ENCODE measurements around the gene ARHGEF4. TPM values are rescaled to one million over a fixed set of nuclear protein-coding genes. Genes with fewer than 3 reads are reported as not detected.

The ARHGEF4 gene
- total RNA-seq, 1 donor from 2014 or later, result 2.6 TPM

- DNase-seq (ENCODE audit: extremely low spot score, unreplicated experiment), result no peak
These were observed 208.0 kb downstream of the ARHGEF4 start for GRCh38 chr2:131044757-131045150.

GRCh38 chr2:131045286-131046027 is 208.7 kb downstream of the ARHGEF4 start:
- TF ChIP-seq CTCF (IDR thresholded peaks at IDR 0.05), result no peak
- no peak overlapping the region for H3K4me3 Mint-ChIP-seq (ENCODE audit: unreplicated experiment)
- H3K27me3 Mint-ChIP-seq (ENCODE audit: unreplicated experiment), result no peaks in the 10 kb centered on the region
- peak; percentile 69 for DNase-seq (ENCODE audit: extremely low spot score, unreplicated experiment)
- H3K4me1 Mint-ChIP-seq (ENCODE audit: unreplicated experiment), result no peaks in the 10 kb centered on the region
- no peak overlapping the region for H3K27ac Mint-ChIP-seq (ENCODE audit: unreplicated experiment)
- H3K9me3 Mint-ChIP-seq (ENCODE audit: unreplicated experiment), result no peaks in the 10 kb centered on the region
- peaks cover 30% of the 10 kb centered on the region for H3K36me3 Mint-ChIP-seq (ENCODE audit: unreplicated experiment)

More at GRCh38 chr2:131044757-131045150, 208.0 kb downstream of the ARHGEF4 start:
- Mint-ChIP-seq H3K27me3 (ENCODE audit: unreplicated experiment) (no peaks in the 10 kb centered on the region), H3K36me3 (ENCODE audit: unreplicated experiment) (peaks cover 24% of the 10 kb centered on the region), H3K4me3 (ENCODE audit: unreplicated experiment) (no peak overlapping the region), H3K9me3 (ENCODE audit: unreplicated experiment) (no peaks in the 10 kb centered on the region), H3K4me1 (ENCODE audit: unreplicated experiment) (no peaks in the 10 kb centered on the region), H3K27ac (ENCODE audit: unreplicated experiment) (no peak overlapping the region)
- TF ChIP-seq CTCF (IDR thresholded peaks at IDR 0.05), result no peak

DNA sequence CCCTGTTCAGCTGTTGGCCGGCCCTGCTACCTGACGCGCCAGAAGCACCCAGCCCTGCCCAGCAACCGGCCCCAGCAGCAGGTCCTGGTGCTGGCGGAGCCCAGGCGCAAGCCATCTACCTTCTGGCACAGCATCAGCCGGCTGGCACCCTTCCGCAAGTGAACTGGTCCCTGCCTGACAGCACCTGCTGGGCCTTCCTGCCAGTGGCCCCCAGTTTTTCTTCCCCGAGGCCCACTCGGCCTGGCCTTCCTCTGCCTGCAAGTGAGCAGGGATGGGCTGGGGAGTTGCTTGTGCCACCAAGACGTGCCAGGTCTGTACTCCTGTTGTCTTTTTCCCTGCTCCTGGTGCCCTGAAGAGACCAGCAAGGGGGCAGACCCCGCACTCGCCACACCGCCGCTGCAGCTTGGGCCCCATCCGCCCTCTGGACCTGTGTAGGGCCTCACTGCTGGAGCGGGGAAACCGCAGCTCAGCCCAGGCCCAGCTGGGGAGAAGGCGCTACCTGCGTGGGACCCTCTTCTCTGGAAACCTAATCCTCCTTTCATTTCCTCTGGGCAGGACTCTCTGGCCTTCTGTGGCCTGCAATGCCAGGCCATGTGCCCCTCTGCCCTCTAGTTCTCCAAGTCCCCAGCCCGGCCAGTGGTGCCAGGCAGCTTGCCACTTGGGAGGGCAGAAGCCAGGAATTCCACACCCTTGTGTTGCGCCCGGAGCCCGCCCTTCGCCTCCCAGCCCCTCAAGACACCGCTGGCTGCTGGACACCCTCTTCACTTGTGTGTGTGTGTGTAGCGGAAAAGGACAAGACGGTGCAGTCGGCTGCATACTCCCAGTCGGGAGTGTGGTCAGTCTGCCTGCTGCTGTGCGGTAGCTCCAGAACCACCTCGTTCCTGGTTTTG is 209.6 kb downstream of the ARHGEF4 start:
- H3K27ac Mint-ChIP-seq (ENCODE audit: unreplicated experiment), result no peak overlapping the region

DNA sequence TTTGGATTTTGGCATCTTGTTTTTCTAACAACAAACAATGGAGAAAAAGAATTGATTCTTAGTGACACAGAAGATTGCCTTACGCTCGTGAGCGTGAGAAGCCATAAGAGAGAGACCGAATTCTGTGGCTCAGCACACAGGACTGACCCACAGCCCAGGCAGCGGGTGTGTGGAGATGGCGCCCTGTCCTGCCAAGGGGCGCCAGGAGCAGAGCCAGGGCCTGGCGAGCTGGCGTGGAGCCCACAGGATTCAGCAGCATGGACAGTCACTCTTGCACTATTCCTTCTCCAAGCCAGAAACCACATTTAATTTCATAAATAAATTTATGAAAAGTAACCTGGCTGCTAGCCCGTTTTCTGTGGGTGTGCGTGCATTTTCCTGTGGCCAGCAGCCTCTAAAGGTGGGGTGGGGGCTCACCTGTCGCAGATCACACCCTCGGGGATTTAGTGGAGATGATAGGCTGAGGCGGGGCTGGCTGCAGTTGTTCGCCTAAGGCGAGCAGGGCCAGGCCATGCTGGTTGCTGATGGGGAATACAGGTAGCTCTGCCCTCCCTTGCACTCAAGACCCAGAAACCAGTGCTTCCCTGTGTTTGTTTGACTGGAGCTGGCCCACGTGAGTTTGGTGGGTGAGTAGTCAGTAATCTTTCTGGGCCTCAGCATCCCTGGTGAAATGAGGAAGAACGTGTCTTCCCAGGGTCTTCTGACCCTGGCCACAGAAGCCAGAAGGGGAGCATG is 210.4 kb downstream of the ARHGEF4 start:
- TF ChIP-seq CTCF (IDR thresholded peaks at IDR 0.05), result no peak
- no peak overlapping the region for H3K4me3 Mint-ChIP-seq (ENCODE audit: unreplicated experiment)
- peaks cover 2% of the 10 kb centered on the region for H3K4me1 Mint-ChIP-seq (ENCODE audit: unreplicated experiment)
- DNase-seq (ENCODE audit: extremely low spot score, unreplicated experiment), result no peak
- no peaks in the 10 kb centered on the region for H3K27me3 Mint-ChIP-seq (ENCODE audit: unreplicated experiment)
- H3K9me3 Mint-ChIP-seq (ENCODE audit: unreplicated experiment), result no peaks in the 10 kb centered on the region
- H3K27ac Mint-ChIP-seq (ENCODE audit: unreplicated experiment), result no peak overlapping the region
- peaks cover 42% of the 10 kb centered on the region for H3K36me3 Mint-ChIP-seq (ENCODE audit: unreplicated experiment)

More for the DNA sequence above, 209.6 kb downstream of the ARHGEF4 start:
- no peaks in the 10 kb centered on the region for H3K27me3 Mint-ChIP-seq (ENCODE audit: unreplicated experiment)
- no peak for DNase-seq (ENCODE audit: extremely low spot score, unreplicated experiment)
- no peaks in the 10 kb centered on the region for H3K9me3 Mint-ChIP-seq (ENCODE audit: unreplicated experiment)
- TF ChIP-seq CTCF (IDR thresholded peaks at IDR 0.05), result no peak
- H3K4me1 Mint-ChIP-seq (ENCODE audit: unreplicated experiment), result no peaks in the 10 kb centered on the region
- no peak overlapping the region for H3K4me3 Mint-ChIP-seq (ENCODE audit: unreplicated experiment)
- peaks cover 34% of the 10 kb centered on the region for H3K36me3 Mint-ChIP-seq (ENCODE audit: unreplicated experiment)

All from osteocyte (in vitro differentiated cells).